Measurements from ENCODE around the gene FOXS1. TPM values are rescaled to one million over a fixed set of nuclear protein-coding genes. Genes with fewer than 3 reads are reported as not detected.

The FOXS1 gene
- total RNA-seq, 2 donors from 2014 or later: not detected

DNA sequence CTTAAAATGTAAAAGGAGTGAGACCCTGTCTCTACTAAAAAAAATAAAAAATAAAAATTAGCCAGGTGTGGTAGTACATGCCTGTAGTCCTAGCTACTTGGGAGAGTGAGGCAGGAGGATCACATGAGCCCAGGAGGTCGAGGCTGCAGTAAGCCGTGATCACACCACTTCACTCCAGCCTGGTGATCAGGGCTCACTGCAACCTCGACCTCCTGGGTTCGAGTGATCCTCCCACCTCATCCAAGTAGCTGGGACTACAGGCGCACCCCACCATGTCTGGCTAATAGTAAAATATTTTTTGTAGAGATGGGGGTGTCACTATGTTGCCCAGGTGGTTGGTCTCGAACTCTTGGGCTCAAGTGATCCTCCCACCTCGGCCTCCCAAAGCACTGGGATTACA, 8.1 kb upstream of the FOXS1 start:
- Histone ChIP-seq H3K9me3 (ENCODE audit: control insufficient read depth, low read length) (no peaks in the 10 kb centered on the region), H3K27ac (ENCODE audit: low read depth, low read length) (no peak overlapping the region), H3K27me3 (ENCODE audit: control insufficient read depth, insufficient read depth, low read length, poor library complexity, severe bottlenecking) (peaks cover 5% of the 10 kb centered on the region), H3K36me3 (ENCODE audit: control insufficient read depth, insufficient read depth, low read length) (no peaks in the 10 kb centered on the region), H3K4me3 (ENCODE audit: low read length) (no peak overlapping the region), H3K9ac (ENCODE audit: extremely low read depth, low read length, poor library complexity, severe bottlenecking) (no peak overlapping the region), H3K4me1 (ENCODE audit: control insufficient read depth, insufficient read depth, low read length) (no peaks in the 10 kb centered on the region)
- no peak overlapping the region for H3K4me3 Mint-ChIP-seq
- 83 to 100% methylated on average over 2 to 7 of the region's 7 CpGs for WGBS, 2 experiments (ENCODE audit: insufficient coverage in 1 of 2, insufficient read length in 1 of 2)
- no peak for TF ChIP-seq CTCF (conservative IDR thresholded peaks at IDR 0.05)
- no peak overlapping the region for H3K27ac Mint-ChIP-seq
- no peaks in the 10 kb centered on the region for H3K4me1 Mint-ChIP-seq
- no peaks in the 10 kb centered on the region for H3K36me3 Mint-ChIP-seq (ENCODE audit: low read depth)
- peaks cover 42% of the 10 kb centered on the region for H3K27me3 Mint-ChIP-seq (ENCODE audit: insufficient read depth)
- no peaks in the 10 kb centered on the region for H3K9me3 Mint-ChIP-seq
- DNase-seq: no peak

DNA sequence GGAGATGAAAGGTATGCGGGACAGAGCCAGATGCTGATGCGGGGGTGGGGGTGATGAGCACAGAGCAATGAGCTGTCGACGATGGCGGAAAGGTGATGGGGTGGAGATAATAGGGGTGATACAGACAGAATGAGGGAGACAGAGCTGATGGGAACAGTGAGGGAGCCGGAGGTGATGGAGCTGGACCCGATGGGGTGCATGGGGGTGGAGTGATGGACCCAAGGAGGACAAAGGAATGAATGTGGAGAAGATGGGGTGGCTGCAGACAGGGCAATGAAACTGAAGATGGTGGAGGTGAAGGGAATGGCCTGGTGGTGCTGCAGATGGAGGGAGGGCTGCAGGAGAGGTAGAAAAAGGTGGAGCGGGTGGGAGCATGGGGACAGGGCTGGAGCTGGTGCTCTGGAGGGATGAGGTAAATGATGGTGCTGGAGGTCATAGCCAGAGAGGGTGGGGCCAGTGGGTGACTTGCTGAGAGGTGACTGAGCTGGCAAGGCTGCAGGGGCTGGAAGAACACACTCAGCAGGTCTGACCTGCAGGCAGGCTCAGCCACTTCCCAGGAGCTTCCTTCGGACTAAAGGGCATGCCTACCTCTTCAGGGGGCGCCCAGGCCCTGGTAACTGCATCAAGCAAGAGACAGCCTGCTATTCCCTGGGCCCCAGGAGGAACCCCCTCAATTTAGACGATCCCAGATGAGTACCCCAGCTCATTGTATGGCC, 6.0 kb upstream of the FOXS1 start:
- Histone ChIP-seq H3K27ac (ENCODE audit: low read depth, low read length) (no peak overlapping the region), H3K4me1 (ENCODE audit: control insufficient read depth, insufficient read depth, low read length) (no peaks in the 10 kb centered on the region), H3K27me3 (ENCODE audit: control insufficient read depth, insufficient read depth, low read length, poor library complexity, severe bottlenecking) (peaks cover 5% of the 10 kb centered on the region), H3K36me3 (ENCODE audit: control insufficient read depth, insufficient read depth, low read length) (no peaks in the 10 kb centered on the region), H3K9ac (ENCODE audit: extremely low read depth, low read length, poor library complexity, severe bottlenecking) (no peak overlapping the region), H3K4me3 (ENCODE audit: low read length) (no peak overlapping the region), H3K9me3 (ENCODE audit: control insufficient read depth, low read length) (no peaks in the 10 kb centered on the region)
- peaks cover 60% of the 10 kb centered on the region for H3K27me3 Mint-ChIP-seq (ENCODE audit: insufficient read depth)
- H3K27ac Mint-ChIP-seq: no peak overlapping the region
- WGBS, 2 experiments (ENCODE audit: insufficient coverage in 1 of 2, insufficient read length in 1 of 2): 78 to 80% methylated on average over 9 to 11 of the region's 11 CpGs
- H3K4me3 Mint-ChIP-seq: no peak overlapping the region
- no peak for TF ChIP-seq CTCF (conservative IDR thresholded peaks at IDR 0.05)
- H3K9me3 Mint-ChIP-seq: no peaks in the 10 kb centered on the region
- no peak for DNase-seq
- H3K36me3 Mint-ChIP-seq (ENCODE audit: low read depth): no peaks in the 10 kb centered on the region
- H3K4me1 Mint-ChIP-seq: no peaks in the 10 kb centered on the region

GRCh38 chr20:31849306-31849930, 4.0 kb upstream of the FOXS1 start:
- TF ChIP-seq CTCF (conservative IDR thresholded peaks at IDR 0.05): peak; percentile 18
- WGBS, 2 experiments (ENCODE audit: insufficient coverage in 1 of 2, insufficient read length in 1 of 2): 87% methylated on average over 29 to 45 of the region's 45 CpGs
- Histone ChIP-seq H3K9me3 (ENCODE audit: control insufficient read depth, low read length) (no peaks in the 10 kb centered on the region), H3K4me1 (ENCODE audit: control insufficient read depth, insufficient read depth, low read length) (no peaks in the 10 kb centered on the region), H3K4me3 (ENCODE audit: low read length) (no peak overlapping the region), H3K36me3 (ENCODE audit: control insufficient read depth, insufficient read depth, low read length) (no peaks in the 10 kb centered on the region), H3K9ac (ENCODE audit: extremely low read depth, low read length, poor library complexity, severe bottlenecking) (no peak overlapping the region), H3K27me3 (ENCODE audit: control insufficient read depth, insufficient read depth, low read length, poor library complexity, severe bottlenecking) (peaks cover 5% of the 10 kb centered on the region), H3K27ac (ENCODE audit: low read depth, low read length) (no peak overlapping the region)
- no peaks in the 10 kb centered on the region for H3K9me3 Mint-ChIP-seq
- H3K27me3 Mint-ChIP-seq (ENCODE audit: insufficient read depth): peaks cover 60% of the 10 kb centered on the region
- DNase-seq: no peak
- no peak overlapping the region for H3K4me3 Mint-ChIP-seq
- no peaks in the 10 kb centered on the region for H3K4me1 Mint-ChIP-seq
- H3K36me3 Mint-ChIP-seq (ENCODE audit: low read depth): no peaks in the 10 kb centered on the region
- H3K27ac Mint-ChIP-seq: no peak overlapping the region

All from endodermal cell (in vitro differentiated cells).